ENCODE measurements around the gene SYCP2. TPM values are rescaled to one million over a fixed set of nuclear protein-coding genes. Genes with fewer than 3 reads are reported as not detected.

Gene SYCP2
- total and polyA plus RNA-seq, 7 donors = 0.50 to 7.8 (median 1.6) TPM

DNA sequence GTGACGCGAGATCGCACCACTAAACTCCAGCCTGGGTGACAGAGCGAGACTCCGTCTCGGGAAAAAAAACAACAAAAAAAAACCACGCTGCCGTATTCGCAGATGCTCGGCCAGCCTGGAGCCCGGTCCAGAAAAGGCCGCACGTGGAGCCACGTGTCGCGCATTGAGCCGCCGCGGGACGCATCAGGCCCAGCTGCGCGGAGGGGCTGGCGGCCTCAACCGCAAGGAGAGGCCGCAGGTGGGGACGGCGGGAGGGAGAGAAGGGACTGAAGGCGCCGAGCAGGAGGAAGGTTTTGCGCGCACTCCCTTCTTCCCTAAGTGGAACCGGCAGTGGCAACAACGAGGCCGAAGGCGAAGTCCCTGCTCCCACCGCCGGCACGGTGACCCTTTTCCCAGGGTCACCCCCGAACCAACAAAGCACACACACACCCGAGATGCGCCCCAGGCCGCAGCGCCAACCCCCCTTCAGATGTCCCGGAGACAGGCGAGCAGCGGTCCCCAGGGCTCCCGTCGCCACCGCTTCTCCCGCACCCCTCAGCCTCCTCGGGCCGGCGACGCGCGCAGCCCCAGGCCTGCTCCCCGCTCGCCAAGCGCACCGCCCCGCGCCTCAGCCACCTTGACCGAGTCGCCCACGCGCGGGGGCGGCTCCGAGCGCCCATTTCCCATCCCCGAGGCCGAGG, 681 bp downstream of the SYCP2 start:
- TF ChIP-seq POLR2A (IDR thresholded peaks at IDR 0.05) = no peak
- TF ChIP-seq, protein P1, sequence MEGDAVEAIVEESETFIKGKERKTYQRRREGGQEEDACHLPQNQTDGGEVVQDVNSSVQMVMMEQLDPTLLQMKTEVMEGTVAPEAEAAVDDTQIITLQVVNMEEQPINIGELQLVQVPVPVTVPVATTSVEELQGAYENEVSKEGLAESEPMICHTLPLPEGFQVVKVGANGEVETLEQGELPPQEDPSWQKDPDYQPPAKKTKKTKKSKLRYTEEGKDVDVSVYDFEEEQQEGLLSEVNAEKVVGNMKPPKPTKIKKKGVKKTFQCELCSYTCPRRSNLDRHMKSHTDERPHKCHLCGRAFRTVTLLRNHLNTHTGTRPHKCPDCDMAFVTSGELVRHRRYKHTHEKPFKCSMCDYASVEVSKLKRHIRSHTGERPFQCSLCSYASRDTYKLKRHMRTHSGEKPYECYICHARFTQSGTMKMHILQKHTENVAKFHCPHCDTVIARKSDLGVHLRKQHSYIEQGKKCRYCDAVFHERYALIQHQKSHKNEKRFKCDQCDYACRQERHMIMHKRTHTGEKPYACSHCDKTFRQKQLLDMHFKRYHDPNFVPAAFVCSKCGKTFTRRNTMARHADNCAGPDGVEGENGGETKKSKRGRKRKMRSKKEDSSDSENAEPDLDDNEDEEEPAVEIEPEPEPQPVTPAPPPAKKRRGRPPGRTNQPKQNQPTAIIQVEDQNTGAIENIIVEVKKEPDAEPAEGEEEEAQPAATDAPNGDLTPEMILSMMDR (IDR thresholded peaks at IDR 0.05) = no peak
- no peak for TF ChIP-seq POLR2AphosphoS5 (IDR thresholded peaks at IDR 0.05)
- TF ChIP-seq EP300 (IDR thresholded peaks at IDR 0.05) = no peak
- H3K27ac ChIP-seq = no peak overlapping the region
- DNase-seq = no peak
- peaks cover 0 to 25% (median 21%) of the 10 kb centered on the region in 4 donors for H3K4me1 ChIP-seq
- H3K27me3 ChIP-seq = no peaks in the 10 kb centered on the region
- H3K36me3 ChIP-seq = no peaks in the 10 kb centered on the region
- intact Hi-C loops (cut with DNase I) = no loop called here
- no peaks in the 10 kb centered on the region for H3K9me3 ChIP-seq
- H3K4me3 ChIP-seq = peak overlapping the region in 3 of 4 donors; percentile 62 to 82 (median 68)
- 89 to 93% methylated on average over 72 of the region's 72 CpGs for WGBS, 2 donors

DNA sequence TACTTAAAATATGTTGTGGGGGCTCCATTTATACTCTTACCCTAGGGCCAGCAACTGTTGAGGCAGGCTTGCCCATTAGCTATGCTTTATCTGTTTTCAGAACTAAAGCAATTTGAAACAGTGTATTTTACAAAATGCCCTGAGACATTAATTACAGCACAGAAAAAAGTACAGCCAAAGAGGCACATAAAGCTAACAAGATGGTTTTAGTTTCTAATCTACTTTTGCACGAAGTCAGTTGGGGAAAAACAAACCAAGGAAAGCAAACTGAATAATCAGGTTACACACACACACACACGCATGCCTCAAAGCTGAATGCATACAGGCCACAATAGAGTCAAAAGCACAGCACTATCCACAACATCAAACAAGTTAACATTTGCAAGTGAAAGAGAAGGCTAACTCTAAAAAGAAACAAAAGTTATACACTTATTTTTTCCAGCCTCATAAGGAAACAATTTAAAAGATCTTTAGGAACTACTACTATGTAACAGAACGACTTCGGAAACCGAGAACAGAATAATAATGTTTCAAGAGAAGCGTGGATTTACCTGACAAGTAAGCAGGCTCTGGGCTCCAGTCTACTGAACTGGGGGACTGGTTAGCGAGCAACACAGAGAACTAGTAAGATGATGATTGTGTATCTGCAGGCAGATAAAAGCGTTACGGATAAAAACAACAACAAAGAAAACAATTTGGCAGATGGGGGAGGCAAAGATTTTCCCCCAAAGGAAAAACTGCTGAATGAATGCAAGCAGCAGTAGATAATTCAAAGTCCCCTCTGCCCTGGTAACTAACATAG, 1.7 kb downstream of the SYCP2 start:
- DNase-seq = no peak
- 84 to 86% methylated on average over 9 of the region's 9 CpGs for WGBS, 2 donors
- TF ChIP-seq POLR2A (IDR thresholded peaks at IDR 0.05) = no peak
- TF ChIP-seq, protein P1 (IDR thresholded peaks at IDR 0.05) = no peak
- intact Hi-C loops (cut with DNase I) = no loop called here
- H3K27me3 ChIP-seq = no peaks in the 10 kb centered on the region
- H3K27ac ChIP-seq = no peak overlapping the region
- no peaks in the 10 kb centered on the region for H3K9me3 ChIP-seq
- peaks cover 0 to 17% (median 12%) of the 10 kb centered on the region in 4 donors for H3K4me1 ChIP-seq
- no peaks in the 10 kb centered on the region for H3K36me3 ChIP-seq
- no peak overlapping the region for H3K4me3 ChIP-seq

DNA sequence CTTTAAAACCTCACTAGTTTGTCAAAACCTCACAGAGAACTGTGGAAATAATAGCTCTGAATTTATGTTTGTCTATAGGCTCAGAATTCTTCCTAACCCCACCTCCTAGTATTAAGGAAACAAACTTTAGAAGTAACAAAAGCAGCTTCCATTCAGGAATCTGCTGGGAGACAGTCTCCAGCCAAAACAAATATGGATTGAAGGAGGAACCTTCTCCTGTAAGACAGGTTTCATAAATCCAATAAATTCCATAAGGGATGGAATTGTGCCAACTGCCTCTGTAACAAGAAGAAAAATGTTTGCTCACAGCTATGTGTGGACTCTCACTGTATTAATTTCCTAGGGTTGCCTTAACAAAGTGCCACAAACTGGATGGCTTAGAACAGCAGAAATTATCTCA, 7.5 kb downstream of the SYCP2 start:
- no peak overlapping the region for H3K27ac ChIP-seq
- no peak for DNase-seq
- intact Hi-C loops (cut with DNase I) = no loop called here
- no peak overlapping the region for H3K4me3 ChIP-seq
- no peak for TF ChIP-seq POLR2A (IDR thresholded peaks at IDR 0.05)
- TF ChIP-seq, protein P1 (IDR thresholded peaks at IDR 0.05) = no peak
- TF ChIP-seq POLR2AphosphoS5 (IDR thresholded peaks at IDR 0.05) = no peak
- TF ChIP-seq EP300 (IDR thresholded peaks at IDR 0.05) = no peak
- peaks cover 0 to 4% (median 0%) of the 10 kb centered on the region in 4 donors for H3K4me1 ChIP-seq
- no peaks in the 10 kb centered on the region for H3K36me3 ChIP-seq
- H3K27me3 ChIP-seq = no peaks in the 10 kb centered on the region
- no peaks in the 10 kb centered on the region for H3K9me3 ChIP-seq

DNA sequence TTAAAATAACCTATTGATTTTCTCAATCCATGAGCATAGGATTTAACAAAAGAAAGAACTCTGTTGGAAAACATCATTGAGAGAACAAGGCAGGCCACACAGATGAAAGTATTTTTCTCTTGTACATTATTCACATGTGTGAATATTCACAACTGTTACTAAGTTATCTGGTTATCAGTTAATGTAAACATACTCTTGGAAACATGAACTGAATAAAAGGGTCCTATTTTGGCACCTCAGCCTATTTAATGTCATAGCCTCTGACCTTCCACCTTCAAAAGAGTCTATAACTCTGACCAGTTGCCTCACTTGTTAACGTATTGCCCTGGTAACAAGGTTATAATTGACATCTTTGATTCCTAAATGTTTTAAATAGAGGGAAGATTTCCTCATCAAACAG, 8.1 kb downstream of the SYCP2 start:
- WGBS, 2 donors = 24 to 72% methylated on average over 1 of the region's 1 CpG
- no peak for DNase-seq
- Histone ChIP-seq H3K4me3 (no peak overlapping the region), H3K9me3 (no peaks in the 10 kb centered on the region), H3K4me1 (peaks cover 0 to 4% (median 0%) of the 10 kb centered on the region in 4 donors), H3K27me3 (no peaks in the 10 kb centered on the region), H3K36me3 (no peaks in the 10 kb centered on the region), H3K27ac (no peak overlapping the region)
- intact Hi-C loops (cut with DNase I) = no loop called here
- TF ChIP-seq EP300 (IDR thresholded peaks at IDR 0.05) (no peak), POLR2A (IDR thresholded peaks at IDR 0.05) (no peak), POLR2AphosphoS5 (IDR thresholded peaks at IDR 0.05) (no peak)
- TF ChIP-seq, protein P1 (IDR thresholded peaks at IDR 0.05) = no peak

All from sigmoid colon (tissue), 7 donors.